BE2C (cell line): ENCODE results near the gene SOX8.

Experiments
- DNase-seq: peaks from one replicate; pipeline ENCODE4 v3.0.0-alpha.2; 2020
- H3K27me3 ChIP-seq: fragments of 250-450 bp; sonication (Bioruptor Pico); 2 replicates; pipeline ENCODE4 v1.5.1; 2020; ENCODE audit warnings: mild to moderate bottlenecking
- H3K36me3 ChIP-seq: fragments of 250-450 bp; sonication (Bioruptor Pico); 2 replicates; pipeline ENCODE4 v1.5.1; 2020; ENCODE audit warnings: mild to moderate bottlenecking
- H3K4me1 ChIP-seq: fragments of 250-450 bp; sonication (Bioruptor Pico); 2 replicates; pipeline ENCODE4 v1.5.1; 2020
- H3K4me3 ChIP-seq: 2 replicates; pipeline ENCODE4 v1.5.1; 2011; ENCODE audit warnings: low read depth, low read length
- H3K9me3 ChIP-seq: fragments of 250-450 bp; sonication (Bioruptor Pico); 2 replicates; pipeline ENCODE4 v1.5.1; 2020
- CTCF ChIP-seq: IDR thresholded peaks from 2 replicates; pipeline ENCODE4 v1.5.1; 2012; ENCODE audit warnings: mild to moderate bottlenecking, low read depth, low read length

The SOX8 gene

GRCh38 chr16:1030473-1030901, 48.9 kb downstream of the SOX8 start:
- Histone ChIP-seq H3K4me3 (no peak overlapping the region), H3K36me3 (no peaks in the 10 kb centered on the region), H3K4me1 (peaks cover 5% of the 10 kb centered on the region), H3K27me3 (peaks cover 22% of the 10 kb centered on the region), H3K9me3 (no peaks in the 10 kb centered on the region)
- peak; percentile 51 for DNase-seq
- TF ChIP-seq CTCF = no peak

DNA sequence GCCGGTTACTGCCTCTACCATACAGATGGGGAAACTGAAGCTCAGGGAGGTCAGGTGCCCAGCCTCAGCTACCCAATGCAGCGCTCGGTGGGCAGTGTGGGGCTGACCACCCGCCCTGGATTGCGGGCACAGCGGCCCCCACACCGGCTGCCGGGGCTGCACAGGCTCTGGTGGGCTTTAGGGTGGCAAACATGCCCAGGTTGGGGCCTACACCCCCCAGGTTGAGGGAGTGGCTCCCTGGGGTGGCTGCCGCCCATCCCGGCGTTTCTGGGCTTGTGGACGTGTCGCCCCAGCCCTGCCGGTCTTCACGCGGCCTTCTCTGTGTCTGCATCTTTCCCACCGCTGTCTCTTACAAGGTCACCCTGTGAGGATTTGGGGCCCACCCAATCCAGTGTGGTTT, 50.1 kb downstream of the SOX8 start:
- Histone ChIP-seq H3K36me3 (no peaks in the 10 kb centered on the region), H3K9me3 (no peaks in the 10 kb centered on the region), H3K4me3 (no peak overlapping the region), H3K4me1 (peaks cover 6% of the 10 kb centered on the region), H3K27me3 (peaks cover 21% of the 10 kb centered on the region)
- DNase-seq = no peak
- TF ChIP-seq CTCF = no peak

GRCh38 chr16:1032607-1033006, 51.0 kb downstream of the SOX8 start:
- no peak for DNase-seq

DNA sequence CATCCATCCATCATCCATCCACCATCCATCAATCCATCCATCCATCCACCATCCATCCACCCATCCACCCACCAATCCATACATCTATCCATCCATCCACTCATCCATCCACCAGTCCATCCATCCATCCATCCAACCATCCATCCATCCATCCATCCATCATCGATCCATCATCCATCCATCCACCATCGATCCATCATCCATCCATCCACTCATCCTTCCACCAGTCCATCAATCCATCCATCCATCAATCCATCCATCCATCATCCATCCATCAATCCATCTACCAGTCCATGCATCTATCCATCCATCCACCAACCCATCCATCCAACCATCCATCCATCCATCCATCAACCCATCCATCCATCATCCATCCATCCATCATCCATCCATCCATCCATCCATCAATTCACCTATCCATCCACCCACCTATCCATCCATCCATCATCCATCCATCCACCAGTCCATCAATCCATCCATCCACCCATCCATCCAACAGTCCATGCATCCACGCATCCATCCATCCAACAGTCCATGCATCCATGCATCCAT, 51.6 kb downstream of the SOX8 start:
- H3K27me3 ChIP-seq = peaks cover 11% of the 10 kb centered on the region
- DNase-seq = no peak
- no peaks in the 10 kb centered on the region for H3K9me3 ChIP-seq
- no peak overlapping the region for H3K4me3 ChIP-seq
- no peak for TF ChIP-seq CTCF
- H3K4me1 ChIP-seq = peaks cover 9% of the 10 kb centered on the region
- H3K36me3 ChIP-seq = no peaks in the 10 kb centered on the region

More at GRCh38 chr16:1032607-1033006, 51.0 kb downstream of the SOX8 start:
- Histone ChIP-seq H3K36me3 (no peaks in the 10 kb centered on the region), H3K4me1 (peaks cover 9% of the 10 kb centered on the region), H3K27me3 (peaks cover 14% of the 10 kb centered on the region), H3K9me3 (no peaks in the 10 kb centered on the region), H3K4me3 (no peak overlapping the region)
- no peak for TF ChIP-seq CTCF

- Histone ChIP-seq H3K4me3 (no peak overlapping the region), H3K36me3 (no peaks in the 10 kb centered on the region), H3K9me3 (no peaks in the 10 kb centered on the region), H3K4me1 (peaks cover 6% of the 10 kb centered on the region; the same call in 1 of the 2 replicates), H3K27me3 (peaks cover under 1% of the 10 kb centered on the region; the same call in 1 of the 2 replicates)
- no peak for TF ChIP-seq CTCF
- no peak for DNase-seq
These were observed 52.9 kb downstream of the SOX8 start for GRCh38 chr16:1034230-1035065.

DNA sequence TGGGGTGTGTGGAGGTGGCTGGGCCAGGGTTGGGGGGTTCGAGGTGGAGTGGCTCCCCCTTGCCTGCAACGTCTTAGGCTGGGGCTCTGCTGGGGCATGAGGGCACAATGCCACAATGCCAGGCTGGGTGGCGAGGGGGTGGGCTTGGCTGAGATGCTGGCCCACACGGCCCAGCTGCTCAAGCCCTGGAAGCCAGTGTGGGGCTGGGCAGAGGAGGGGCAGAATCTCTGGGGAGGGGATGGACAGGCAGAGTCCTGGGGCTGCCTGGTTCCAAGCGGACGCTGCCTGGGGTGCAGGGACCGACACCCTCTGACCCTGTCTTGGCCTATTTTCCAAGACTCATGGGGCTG, 53.5 kb downstream of the SOX8 start:
- no peaks in the 10 kb centered on the region for H3K27me3 ChIP-seq
- peaks cover 6% of the 10 kb centered on the region; the same call in 1 of the 2 replicates for H3K4me1 ChIP-seq
- no peak for TF ChIP-seq CTCF
- no peaks in the 10 kb centered on the region for H3K9me3 ChIP-seq
- no peaks in the 10 kb centered on the region for H3K36me3 ChIP-seq
- H3K4me3 ChIP-seq = no peak overlapping the region
- DNase-seq = no peak
